H9 (cell line): ENCODE measurements around the gene TCF15. TPM values are rescaled to one million over a fixed set of nuclear protein-coding genes. Genes with fewer than 3 reads are reported as not detected.

ENCODE experiments used
- DNase-seq: peaks from one replicate; pipeline ENCODE4 v3.0.0-alpha.2; 2017
- H2AFZ ChIP-seq: one replicate; pipeline ENCODE4 v1.6.1; 2013; ENCODE audit warnings: mild to moderate bottlenecking, low read length, control low read depth, moderate library complexity
- H2AK5ac ChIP-seq: 2 replicates; pipeline ENCODE4 v1.6.1; 2013; ENCODE audit warnings: low read length, control low read depth, mixed read lengths; ENCODE audit not compliant: insufficient read length
- H2BK120ac ChIP-seq: one replicate; pipeline ENCODE4 v1.6.1; 2013; ENCODE audit warnings: low read depth, mild to moderate bottlenecking, low read length, control low read depth, inconsistent platforms; ENCODE audit not compliant: poor library complexity, severe bottlenecking
- H2BK12ac ChIP-seq: 2 replicates; pipeline ENCODE4 v1.6.1; 2013; ENCODE audit warnings: low read length, control low read depth, mixed read lengths, low read depth; ENCODE audit not compliant: insufficient read length
- H2BK15ac ChIP-seq: 2 replicates; pipeline ENCODE4 v1.6.1; 2013; ENCODE audit warnings: low read depth, low read length, control low read depth
- H2BK20ac ChIP-seq: one replicate; pipeline ENCODE4 v1.6.1; 2013; ENCODE audit warnings: low read depth, mild to moderate bottlenecking, low read length, control low read depth, inconsistent platforms; ENCODE audit not compliant: poor library complexity, severe bottlenecking
- H2BK5ac ChIP-seq: 2 replicates; pipeline ENCODE4 v1.6.1; 2013; ENCODE audit warnings: low read length, control low read depth, mixed read lengths; ENCODE audit not compliant: insufficient read length
- H3K14ac ChIP-seq: 2 replicates; pipeline ENCODE4 v1.6.1; 2013; ENCODE audit warnings: low read length, control low read depth; ENCODE audit not compliant: insufficient read depth
- H3K18ac ChIP-seq: 2 replicates; pipeline ENCODE4 v1.6.1; 2013; ENCODE audit warnings: low read depth, mild to moderate bottlenecking, mixed read lengths, low read length, control low read depth; ENCODE audit not compliant: insufficient read length
- H3K23ac ChIP-seq: 2 replicates; pipeline ENCODE4 v1.6.1; 2013; ENCODE audit warnings: low read length, control low read depth, mixed read lengths, low read depth; ENCODE audit not compliant: insufficient read length
- H3K23me2 ChIP-seq: 2 replicates; pipeline ENCODE4 v1.6.1; 2013; ENCODE audit warnings: low read depth, mild to moderate bottlenecking, mixed read lengths, low read length, control low read depth; ENCODE audit not compliant: insufficient read length, poor library complexity, severe bottlenecking
- H3K27ac ChIP-seq: 2 replicates; pipeline ENCODE4 v1.5.1; 2013; ENCODE audit warnings: low read length, control low read depth, mixed read lengths, low read depth; ENCODE audit not compliant: insufficient read length
- H3K27me3 ChIP-seq: 2 replicates; pipeline ENCODE4 v1.6.1; 2013; ENCODE audit warnings: low read length, control low read depth, inconsistent platforms; ENCODE audit not compliant: insufficient read depth
- H3K4ac ChIP-seq: 2 replicates; pipeline ENCODE4 v1.6.1; 2013; ENCODE audit warnings: low read depth, mild to moderate bottlenecking, control low read depth, inconsistent platforms, low read length, moderate library complexity
- H3K4me1 ChIP-seq: 2 replicates; pipeline ENCODE4 v1.6.1; 2013; ENCODE audit warnings: low read length, control low read depth, inconsistent platforms; ENCODE audit not compliant: insufficient read depth
- H3K4me2 ChIP-seq: 2 replicates; pipeline ENCODE4 v1.6.1; 2013; ENCODE audit warnings: low read length, control low read depth, mixed read lengths; ENCODE audit not compliant: insufficient read length, insufficient read depth
- H3K56ac ChIP-seq: 2 replicates; pipeline ENCODE4 v1.6.1; 2013; ENCODE audit warnings: low read depth, mild to moderate bottlenecking, mixed read lengths, low read length, control low read depth; ENCODE audit not compliant: insufficient read length
- H3K79me1 ChIP-seq: 2 replicates; pipeline ENCODE4 v1.6.1; 2013; ENCODE audit warnings: low read depth, mild to moderate bottlenecking, moderate library complexity, low read length, control low read depth, inconsistent platforms; ENCODE audit not compliant: insufficient read depth, poor library complexity, severe bottlenecking
- H3K79me2 ChIP-seq: 2 replicates; pipeline ENCODE4 v1.6.1; 2013; ENCODE audit warnings: low read length, control low read depth, inconsistent platforms; ENCODE audit not compliant: insufficient read depth
- H3K9ac ChIP-seq: 2 replicates; pipeline ENCODE4 v1.6.1; 2013; ENCODE audit warnings: low read length, control low read depth, mixed read lengths; ENCODE audit not compliant: insufficient read length; ENCODE audit errors: extremely low read depth
- H3K9me3 ChIP-seq: one replicate; pipeline ENCODE4 v1.6.1; 2013; ENCODE audit warnings: low read depth, low read length, inconsistent platforms; ENCODE audit not compliant: control insufficient read depth
- H3T11ph ChIP-seq: one replicate; pipeline ENCODE4 v1.6.1; 2013; ENCODE audit warnings: mild to moderate bottlenecking, low read length, control low read depth, inconsistent platforms
- H4K20me1 ChIP-seq: one replicate; pipeline ENCODE4 v1.6.1; 2013; ENCODE audit not compliant: control insufficient read depth, insufficient read length, insufficient read depth
- H4K5ac ChIP-seq: 2 replicates; pipeline ENCODE4 v1.6.1; 2013; ENCODE audit warnings: low read depth, mild to moderate bottlenecking, mixed read lengths, low read length, control low read depth; ENCODE audit not compliant: insufficient read length
- H4K8ac ChIP-seq: replicated peaks from 2 replicates; pipeline ENCODE4 v1.6.1; 2013; ENCODE audit warnings: low read length, control low read depth, mixed read lengths, low read depth; ENCODE audit not compliant: insufficient read length
- H4K91ac ChIP-seq: 2 replicates; pipeline ENCODE4 v1.6.1; 2013; ENCODE audit warnings: low read depth, mild to moderate bottlenecking, moderate library complexity, mixed read lengths, low read length, control low read depth; ENCODE audit not compliant: insufficient read length
- H3K27ac Mint-ChIP-seq, 3 experiments: 2 replicates in 2 of 3; 3 replicates in 1 of 3; pipeline ENCODE4 v1.8.0; 2020 to 2021; ENCODE audit warnings: mixed read lengths in 3 of 3, mild to moderate bottlenecking in 1 of 3, moderate library complexity in 1 of 3
- H3K27me3 Mint-ChIP-seq: 2 replicates; pipeline ENCODE4 v1.8.0; 2021; ENCODE audit warnings: low read depth, mild to moderate bottlenecking, moderate library complexity, mixed read lengths
- H3K36me3 Mint-ChIP-seq, 3 experiments: 2 replicates in 2 of 3; 3 replicates in 1 of 3; pipeline ENCODE4 v1.8.0; 2020 to 2021; ENCODE audit warnings: low read depth in 3 of 3, mixed read lengths in 3 of 3; ENCODE audit not compliant: insufficient read depth in 1 of 3
- H3K4me1 Mint-ChIP-seq, 2 experiments: 2 replicates each; pipeline ENCODE4 v1.8.0; 2020; ENCODE audit warnings: mixed read lengths in 2 of 2
- H3K4me3 Mint-ChIP-seq, 2 experiments: 2 replicates in 1 of 2; 3 replicates in 1 of 2; pipeline ENCODE4 v1.8.0; 2020 to 2021; ENCODE audit warnings: mild to moderate bottlenecking in 2 of 2, mixed read lengths in 2 of 2, moderate library complexity in 1 of 2
- H3K9me3 Mint-ChIP-seq, 2 experiments: 2 replicates in 1 of 2; 3 replicates in 1 of 2; pipeline ENCODE4 v1.8.0; 2020; ENCODE audit warnings: mild to moderate bottlenecking in 2 of 2, mixed read lengths in 2 of 2, moderate library complexity in 1 of 2
- CTCF ChIP-seq: fragments of 200-600 bp; sonication (generic); conservative IDR thresholded peaks from 3 replicates; pipeline ENCODE4 v1.8.0; 2021; ENCODE audit warnings: antibody characterized with exemption, mild to moderate bottlenecking
- WGBS: extraction: QIAGEN DNeasy Blood & Tissue Kit; methylation state at CpG from one replicate; pipeline ENCODE4 v1.1.7; 2013; ENCODE audit warnings: missing lambda C conversion rate, low lambda C conversion rate, mixed read lengths; ENCODE audit not compliant: insufficient read length; ENCODE audit errors: extremely low coverage; 5-methylcytosine and 5-hydroxymethylcytosine counted together
- total RNA-seq: library from RNA; stranded (reverse); gene quantifications from 2 replicates; pipeline ENCODE4 v1.2.1, GENCODE V29; 2021

TCF15 gene
- total RNA-seq, 1 experiment from 2014 or later, result 2.0 TPM

GRCh38 chr20:640674-641515 lies 30.8 kb upstream of the TCF15 start:
- Histone ChIP-seq H2BK5ac (no peak overlapping the region), H3K56ac (no peak overlapping the region), H3K4me2 (no peak overlapping the region), H2BK120ac (no peak overlapping the region), H3K18ac (no peak overlapping the region), H2BK12ac (no peak overlapping the region), H2BK15ac (no peak overlapping the region), H3K79me2 (no peaks in the 10 kb centered on the region), H3K79me1 (no peaks in the 10 kb centered on the region), H2BK20ac (no peak overlapping the region), H3K4me1 (no peaks in the 10 kb centered on the region; the same call in 1 of the 2 replicates), H3K4ac (no peak overlapping the region), H3K27ac (no peak overlapping the region), H2AK5ac (no peak overlapping the region), H3K23me2 (no peaks in the 10 kb centered on the region), H3K9ac (no peak overlapping the region), H3T11ph (no peak overlapping the region), H3K27me3 (no peaks in the 10 kb centered on the region), H4K20me1 (no peaks in the 10 kb centered on the region), H4K8ac (no peak overlapping the region), H4K91ac (no peak overlapping the region), H2AFZ (no peak overlapping the region), H4K5ac (no peak overlapping the region), H3K14ac (no peak overlapping the region), H3K9me3 (no peaks in the 10 kb centered on the region), H3K23ac (no peak overlapping the region)
- Mint-ChIP-seq H3K4me1 (peaks cover 6 to 13% of the 10 kb centered on the region in 2 experiments), H3K36me3 (no peaks in the 10 kb centered on the region), H3K4me3 (peak overlapping the region in 1 of 2 experiments; percentile 3; a peak in 1 of 5 replicates), H3K9me3 (peaks cover 0 to 4% of the 10 kb centered on the region in 2 experiments; a peak in 3 of 5 replicates), H3K27me3 (peaks cover 11% of the 10 kb centered on the region), H3K27ac (peak overlapping the region in 1 of 3 experiments; percentile 91; a peak in 3 of 7 replicates)
- WGBS, result no CpG with 5 or more reads among the region's 11 CpGs
- DNase-seq, result no peak
- no peak for TF ChIP-seq CTCF
